NB4 (cell line): ENCODE results near the gene ACACB.

Experiments used
- DNase-seq: peaks from one replicate; pipeline ENCODE4 v3.0.0; 2010; ENCODE audit warnings: low read depth
- H3K4me3 ChIP-seq: one replicate; pipeline ENCODE4 v1.5.1; 2011; ENCODE audit warnings: mild to moderate bottlenecking, low read depth, low read length, moderate library complexity
- MAX ChIP-seq: IDR thresholded peaks from 2 replicates; pipeline ENCODE4 v1.6.1; 2011; ENCODE audit warnings: low read depth, low read length
- MYC ChIP-seq: IDR thresholded peaks from 2 replicates; pipeline ENCODE4 v1.6.1; 2011; ENCODE audit warnings: low read depth, low read length
- POLR2A ChIP-seq: IDR thresholded peaks from 2 replicates; pipeline ENCODE4 v1.6.1; 2011; ENCODE audit warnings: mild to moderate bottlenecking; ENCODE audit not compliant: insufficient read length; ENCODE audit errors: extremely low read depth
- TF ChIP-seq, protein P1 (sequence below): IDR thresholded peaks from one replicate; pipeline ENCODE4 v1.5.1; 2012; ENCODE audit warnings: low read depth, low read length

Gene ACACB

GRCh38 chr12:109278912-109279311, 162.5 kb downstream of the ACACB start:
- TF ChIP-seq, protein P1, sequence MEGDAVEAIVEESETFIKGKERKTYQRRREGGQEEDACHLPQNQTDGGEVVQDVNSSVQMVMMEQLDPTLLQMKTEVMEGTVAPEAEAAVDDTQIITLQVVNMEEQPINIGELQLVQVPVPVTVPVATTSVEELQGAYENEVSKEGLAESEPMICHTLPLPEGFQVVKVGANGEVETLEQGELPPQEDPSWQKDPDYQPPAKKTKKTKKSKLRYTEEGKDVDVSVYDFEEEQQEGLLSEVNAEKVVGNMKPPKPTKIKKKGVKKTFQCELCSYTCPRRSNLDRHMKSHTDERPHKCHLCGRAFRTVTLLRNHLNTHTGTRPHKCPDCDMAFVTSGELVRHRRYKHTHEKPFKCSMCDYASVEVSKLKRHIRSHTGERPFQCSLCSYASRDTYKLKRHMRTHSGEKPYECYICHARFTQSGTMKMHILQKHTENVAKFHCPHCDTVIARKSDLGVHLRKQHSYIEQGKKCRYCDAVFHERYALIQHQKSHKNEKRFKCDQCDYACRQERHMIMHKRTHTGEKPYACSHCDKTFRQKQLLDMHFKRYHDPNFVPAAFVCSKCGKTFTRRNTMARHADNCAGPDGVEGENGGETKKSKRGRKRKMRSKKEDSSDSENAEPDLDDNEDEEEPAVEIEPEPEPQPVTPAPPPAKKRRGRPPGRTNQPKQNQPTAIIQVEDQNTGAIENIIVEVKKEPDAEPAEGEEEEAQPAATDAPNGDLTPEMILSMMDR, result no peak
- TF ChIP-seq POLR2A (no peak), MAX (no peak), MYC (no peak)
- H3K4me3 ChIP-seq, result no peak overlapping the region

DNA sequence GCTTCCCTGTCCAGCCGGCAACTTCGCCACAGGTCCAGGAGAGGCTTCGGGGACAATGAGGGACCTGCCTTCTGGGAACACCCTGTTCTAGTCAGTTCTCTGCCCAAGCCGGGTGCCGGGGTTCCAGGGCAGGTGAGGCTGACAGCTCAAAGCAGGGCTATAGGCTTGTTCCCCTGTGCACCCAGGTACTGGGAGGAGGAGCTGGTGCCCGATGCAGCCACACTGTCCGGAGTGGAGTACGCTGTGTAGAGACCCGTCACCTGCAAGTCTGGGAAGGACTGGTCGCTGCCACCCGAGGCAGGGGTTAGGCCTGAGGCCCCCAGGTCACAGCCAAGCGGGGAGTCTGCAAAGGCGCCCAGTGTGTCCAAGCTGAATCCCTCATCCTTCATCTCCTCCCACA, 163.1 kb downstream of the ACACB start:
- no peak overlapping the region for H3K4me3 ChIP-seq
- no peak for DNase-seq
- TF ChIP-seq MAX (no peak), POLR2A (no peak), MYC (no peak)
- TF ChIP-seq, protein P1, result no peak

More at GRCh38 chr12:109278912-109279311, 162.5 kb downstream of the ACACB start:
- no peak for DNase-seq

GRCh38 chr12:109281452-109281851, 165.1 kb downstream of the ACACB start:
- TF ChIP-seq MAX (no peak), MYC (no peak), POLR2A (no peak)
- TF ChIP-seq, protein P1, result no peak
- no peak for DNase-seq
- no peak overlapping the region for H3K4me3 ChIP-seq

DNA sequence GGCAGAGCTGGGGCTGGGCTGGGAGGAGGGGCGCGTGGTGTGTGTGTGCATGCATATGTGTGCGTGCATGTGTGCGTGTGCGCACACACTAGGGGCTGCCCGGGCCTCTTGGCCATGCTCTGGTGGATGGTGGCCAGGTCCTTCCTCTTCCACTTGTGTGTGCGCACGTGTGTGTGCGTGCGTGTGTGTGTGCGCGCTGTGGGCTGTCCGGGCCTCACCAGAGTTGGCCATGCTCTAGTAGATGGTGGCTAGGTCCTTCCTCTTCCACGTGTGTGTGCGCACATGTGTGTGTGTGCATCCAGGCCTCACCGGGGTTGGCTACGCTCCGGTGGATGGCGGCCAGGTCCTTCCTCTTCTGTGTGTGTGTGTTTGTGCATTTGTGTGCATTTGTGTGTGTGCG, 168.0 kb downstream of the ACACB start:
- no peak overlapping the region for H3K4me3 ChIP-seq
- TF ChIP-seq MAX (no peak), MYC (no peak)
- TF ChIP-seq, protein P1, result no peak
- DNase-seq, result no peak

DNA sequence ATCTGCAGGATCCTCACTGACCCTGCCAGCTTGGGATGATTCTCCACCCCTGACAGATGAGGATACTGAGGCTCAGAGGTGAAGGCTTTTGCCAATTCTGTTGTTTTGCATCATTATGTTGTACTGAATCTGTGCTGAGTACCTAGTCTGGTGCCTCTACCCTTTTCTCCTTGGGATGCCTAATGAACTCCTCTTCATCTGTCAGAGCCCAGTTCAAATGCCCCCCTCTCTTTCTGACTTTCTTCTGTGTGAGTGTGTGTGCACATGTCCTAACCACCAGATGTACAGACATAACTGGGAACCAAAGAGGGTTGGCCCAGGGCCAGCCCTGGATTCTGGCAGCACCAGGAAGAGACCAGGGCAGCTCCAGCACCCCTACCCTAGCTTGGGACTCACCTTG, 169.9 kb downstream of the ACACB start:
- TF ChIP-seq MYC (no peak), MAX (no peak), POLR2A (no peak)
- TF ChIP-seq, protein P1, result no peak
- no peak for DNase-seq

GRCh38 chr12:109286652-109287051, 170.3 kb downstream of the ACACB start:
- no peak overlapping the region for H3K4me3 ChIP-seq
- DNase-seq, result no peak
- TF ChIP-seq, protein P1, result no peak
- TF ChIP-seq MAX (no peak), POLR2A (no peak), MYC (no peak)

More for the DNA sequence above, 169.9 kb downstream of the ACACB start:
- H3K4me3 ChIP-seq, result no peak overlapping the region
